K562 (cell line): Measurements from ENCODE around the gene VPS13D. TPM values are rescaled to one million over a fixed set of nuclear protein-coding genes. Genes with fewer than 3 reads are reported as not detected.

Experiments
- BRF1 ChIP-seq: IDR thresholded peaks from 3 replicates; pipeline ENCODE4 v1.6.1; 2011; ENCODE audit warnings: borderline replicate concordance, mild to moderate bottlenecking; ENCODE audit not compliant: insufficient read length; ENCODE audit errors: extremely low read depth
- EP400 ChIP-seq: fragments of 450-650 bp; IDR thresholded peaks from 2 replicates; pipeline ENCODE4 v1.6.1; 2017; ENCODE audit warnings: antibody characterized with exemption, mild to moderate bottlenecking, moderate library complexity
- GMEB1 ChIP-seq: fragments of 250-450 bp; sonication (Bioruptor Pico); IDR thresholded peaks from 2 replicates; pipeline ENCODE4 v1.4.0; 2020; ENCODE audit warnings: mild to moderate bottlenecking
- HDAC1 ChIP-seq, 2 experiments: fragments of 450-650 bp; IDR thresholded peaks; 2 replicates each; pipeline ENCODE4 v1.6.1; 2016 to 2017; ENCODE audit warnings: inconsistent platforms in 1 of 2, mild to moderate bottlenecking in 1 of 2, moderate library complexity in 1 of 2
- JUND ChIP-seq, 2 experiments: IDR thresholded peaks; 2 replicates in 1 of 2; 3 replicates in 1 of 2; pipeline ENCODE4 v1.6.1; 2011; ENCODE audit warnings: borderline replicate concordance in 2 of 2, low read depth in 2 of 2, low read length in 2 of 2, improper control_type of control experiment in 1 of 2, missing biosample characterization in 1 of 2, missing genetic modification characterization in 1 of 2, missing genetic modification reagents in 1 of 2
- NR2C1 ChIP-seq, 2 experiments: fragments of 450-650 bp; IDR thresholded peaks; 2 replicates each; pipeline ENCODE4 v1.6.1; 2017; ENCODE audit warnings: mild to moderate bottlenecking in 2 of 2, antibody characterized with exemption in 1 of 2, inconsistent platforms in 1 of 2, missing compliant biosample characterization in 1 of 2, missing genetic modification characterization in 1 of 2
- NR2C2 ChIP-seq, 2 experiments: fragments of 200-800 bp in 1 of 2; sonication (Bioruptor generic) in 1 of 2; sonication (generic) in 1 of 2; formaldehyde crosslinking in 1 of 2; IDR thresholded peaks; 2 replicates each; pipeline versions ENCODE4 v1.6.1 to v1.8.0; 2016 to 2022; ENCODE audit warnings: mild to moderate bottlenecking in 1 of 2, missing compliant biosample characterization in 1 of 2, missing genetic modification characterization in 1 of 2, missing genetic modification reagents in 1 of 2
- SMAD3 ChIP-seq: fragments of 450-650 bp; formaldehyde crosslinking; conservative IDR thresholded peaks from 2 replicates; pipeline ENCODE4 v1.4.0; 2020; ENCODE audit warnings: mild to moderate bottlenecking
- SMARCE1 ChIP-seq: fragments of 450-650 bp; IDR thresholded peaks from 2 replicates; pipeline ENCODE4 v1.7.1; 2016; ENCODE audit warnings: mild to moderate bottlenecking
- TEAD1 ChIP-seq, 2 experiments: fragments of 450-650 bp in 1 of 2; sonication (generic) in 1 of 2; formaldehyde crosslinking; IDR thresholded peaks; 2 replicates each; pipeline versions ENCODE4 v1.4.0 to v1.8.0; 2020 to 2022; ENCODE audit warnings: mild to moderate bottlenecking in 2 of 2, missing genetic modification reagents in 1 of 2
- ZEB2 ChIP-seq: fragments of 450-650 bp; IDR thresholded peaks from 2 replicates; pipeline ENCODE4 v1.6.1; 2016
- ZNF740 ChIP-seq, 3 experiments: fragments of 200-800 bp in 1 of 3; sonication (Bioruptor generic) in 1 of 3; sonication (generic) in 1 of 3; formaldehyde crosslinking in 1 of 3; IDR thresholded peaks; 2 replicates each; pipeline versions ENCODE4 v1.6.1 to v1.8.0; 2016 to 2022; ENCODE audit warnings: mild to moderate bottlenecking in 2 of 3, missing compliant biosample characterization in 2 of 3, missing genetic modification characterization in 2 of 3, missing genetic modification reagents in 1 of 3
- polyA plus RNA-seq, 8 experiments: library from polyadenylated mRNA; depleted of rRNA in 4 of 8; stranded (reverse) in 5 of 8; unstranded in 3 of 8; fragments of >200 nt; fragmentation: Nextera tagmentation in 2 of 8; fragmentation: Illumina TruSeq in 1 of 8; extraction: Ambion mirVana in 2 of 8; extraction: Trizol in 1 of 8; gene quantifications; 2 replicates each; pipeline versions ENCODE4 v1.2.1 to v1.2.3, GENCODE V29; 2011 to 2014; ENCODE audit warnings: inconsistent platforms in 1 of 8, missing spikeins in 1 of 8
- total RNA-seq, 7 experiments: library from RNA; depleted of rRNA in 6 of 7; stranded (reverse); fragments of >200 nt in 6 of 7; fragmentation: Illumina TruSeq in 2 of 7; extraction: Trizol in 2 of 7; gene quantifications; 2 replicates each; pipeline versions ENCODE4 v1.2.1 to v1.2.3, GENCODE V29; 2011 to 2021; ENCODE audit warnings: low replicate concordance in 1 of 7

VPS13D gene
- total and polyA plus RNA-seq, 9 of the 15 experiments (the other 6 are each of a cell fraction or from before 2014, with no cell fraction given): 6.1 to 51.5 (median 38.5) TPM

- TF ChIP-seq JUND (IDR thresholded peaks at IDR 0.05; ENCODE audit: borderline replicate concordance, low read depth, low read length): peak; percentile 94
- peak; percentile 90; the same call in 2 of the 3 replicates for TF ChIP-seq JUND (tag; IDR thresholded peaks at IDR 0.05; ENCODE audit: borderline replicate concordance, low read depth, low read length)
- peak; percentile 97 for TF ChIP-seq ZEB2
- TF ChIP-seq EP400: peak; percentile 66; the same call in 1 of the 2 replicates
- TF ChIP-seq BRF1: no peak
- no peak for TF ChIP-seq NR2C2 (CRISPR knock-in tag; IDR thresholded peaks at IDR 0.05)
- peak; percentile 76 for TF ChIP-seq NR2C2 (tag; IDR thresholded peaks at IDR 0.05)
- TF ChIP-seq TEAD1 (CRISPR knock-in tag; IDR thresholded peaks at IDR 0.05): peak in 1 of 2 experiments; percentile 46; a peak in 1 of 4 replicates
- peak in 1 of 2 experiments; percentile 61; a peak in 2 of 4 replicates for TF ChIP-seq HDAC1 (IDR thresholded peaks at IDR 0.05)
- peak; percentile 24; the same call in 1 of the 2 replicates for TF ChIP-seq ZNF740 (CRISPR knock-in tag; IDR thresholded peaks at IDR 0.05)
- TF ChIP-seq ZNF740 (tag; IDR thresholded peaks at IDR 0.05): no peak
- TF ChIP-seq SMAD3: 0 out of 2 replicates have a peak, but pooled peaks have one; percentile 29
- peak; percentile 95 for TF ChIP-seq SMARCE1
- 0 out of 2 replicates have a peak, but pooled peaks have one; percentile 17 for TF ChIP-seq GMEB1 (CRISPR knock-in tag)
- TF ChIP-seq NR2C1 (IDR thresholded peaks at IDR 0.05): 0 out of 2 replicates have a peak, but pooled peaks have one; percentile 31
- TF ChIP-seq NR2C1 (tag; IDR thresholded peaks at IDR 0.05): 0 out of 2 replicates have a peak, but pooled peaks have one; percentile 1
These were observed 319.9 kb downstream of the VPS13D start (continued) for GRCh38 chr1:12549460-12550349.
